GM19372 (cell line): ENCODE results near the gene SHROOM3.

Source experiments
- ATAC-seq: cut with Tn5 transposase; IDR thresholded peaks from one replicate; pipeline ENCODE4 v1.9.1; 2021; ENCODE audit warnings: mild to moderate bottlenecking, low read depth, moderate library complexity; ENCODE audit not compliant: unreplicated experiment

The SHROOM3 gene

GRCh38 chr4:76683144-76683543 lies 248.1 kb downstream of the SHROOM3 start:
- no peak for ATAC-seq

- ATAC-seq = no peak
These were observed 252.9 kb downstream of the SHROOM3 start for GRCh38 chr4:76687746-76688448.

- no peak for ATAC-seq
These were observed 253.7 kb downstream of the SHROOM3 start for GRCh38 chr4:76688619-76689144.

- peak; percentile 57 for ATAC-seq
These were observed 254.3 kb downstream of the SHROOM3 start for GRCh38 chr4:76689145-76689817.

DNA sequence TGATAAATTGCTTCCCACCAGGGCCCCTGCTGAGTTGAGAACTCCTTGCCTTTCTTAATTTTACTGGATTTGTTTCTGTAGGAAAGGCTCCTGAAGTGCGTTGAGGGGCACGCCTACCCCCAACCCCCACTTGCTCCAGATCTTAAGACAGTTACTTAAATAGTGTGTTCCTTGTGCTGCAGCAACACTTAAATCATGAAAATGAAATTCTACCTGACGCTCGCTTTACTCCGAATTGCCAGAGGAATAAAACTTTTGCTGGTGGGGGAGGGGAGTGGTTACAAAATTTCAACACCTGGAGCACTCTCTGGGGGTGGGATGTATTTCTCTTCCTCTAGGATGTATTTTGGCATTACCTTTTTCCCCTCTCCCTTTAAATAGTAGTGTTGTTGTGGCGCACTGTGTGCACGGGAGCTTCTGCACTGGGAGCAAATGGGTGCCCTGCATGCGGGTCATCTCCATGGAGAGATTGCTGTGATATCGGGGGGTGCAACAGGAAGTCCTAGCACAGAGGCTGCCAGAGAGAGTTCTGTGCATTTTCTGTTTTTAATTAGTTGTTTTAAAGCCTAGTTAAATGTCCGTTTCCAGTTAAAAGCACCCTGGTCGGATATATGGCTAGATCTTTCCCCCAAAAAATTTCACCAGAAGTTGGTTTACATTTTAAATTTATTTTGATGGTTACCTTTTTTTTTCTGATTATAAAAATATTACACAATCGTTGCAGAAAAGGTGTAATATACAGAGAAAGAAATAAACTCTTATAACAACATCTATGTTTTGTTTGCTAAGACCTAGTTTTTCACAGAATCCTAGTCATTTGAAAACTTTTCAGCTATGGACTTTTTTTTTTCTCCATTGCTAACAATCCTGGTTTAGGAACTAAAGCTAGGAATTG lies 255.2 kb downstream of the SHROOM3 start:
- no peak for ATAC-seq

DNA sequence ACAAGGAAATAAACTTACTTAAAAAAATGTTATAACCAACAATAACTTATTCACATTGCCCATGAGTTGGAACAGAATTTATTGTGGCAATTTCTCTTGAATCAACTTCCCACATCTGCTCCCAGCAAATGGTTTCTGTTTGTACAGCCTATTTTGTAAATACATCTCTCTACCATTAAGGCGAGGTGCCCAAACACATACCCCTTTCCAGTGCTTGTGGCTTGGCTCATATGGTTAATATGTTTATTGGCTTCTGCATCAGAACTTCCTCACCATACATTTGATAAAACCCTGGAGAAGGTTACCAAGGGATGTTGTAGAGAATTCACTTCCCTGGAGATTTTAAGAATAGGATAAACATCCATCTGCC lies 255.9 kb downstream of the SHROOM3 start:
- no peak for ATAC-seq

DNA sequence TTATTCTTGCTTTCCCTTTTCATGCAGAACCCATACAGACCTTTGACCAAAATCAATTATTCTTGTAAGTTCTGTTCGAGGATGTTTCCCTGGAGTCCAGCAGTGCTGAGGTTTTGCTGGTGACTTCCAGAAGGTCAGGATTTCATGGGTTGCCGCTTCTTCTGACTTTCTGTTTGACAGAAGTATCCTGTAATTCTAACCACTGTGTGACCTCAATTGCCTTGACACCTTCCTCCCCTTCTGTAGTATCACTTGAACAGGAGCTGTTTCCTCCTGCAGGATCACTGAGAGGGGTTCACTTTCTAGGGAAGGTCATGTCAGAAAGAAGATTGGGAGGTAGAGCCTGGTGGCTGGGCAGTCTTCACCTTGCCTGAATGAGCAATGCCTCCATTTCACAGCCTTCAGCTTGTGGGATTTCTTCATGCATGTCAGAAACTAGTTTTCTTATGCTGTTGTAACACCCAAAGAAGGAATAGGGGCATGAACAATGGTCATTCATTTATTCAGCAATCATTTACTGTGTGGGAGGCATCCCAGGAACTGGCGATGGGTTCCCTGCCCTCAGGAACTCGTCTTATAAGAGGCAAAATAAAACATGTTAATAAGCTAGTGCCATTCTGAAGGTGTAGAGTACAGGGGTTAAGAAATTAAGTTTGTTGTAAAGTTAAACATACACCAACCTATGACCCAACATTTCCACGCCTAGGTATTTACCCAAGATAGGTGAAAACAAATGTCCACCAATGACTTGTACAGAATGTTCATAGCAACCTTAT lies 257.0 kb downstream of the SHROOM3 start:
- no peak for ATAC-seq

- ATAC-seq = no peak
These were observed 257.7 kb downstream of the SHROOM3 start for GRCh38 chr4:76692761-76693160.

GRCh38 chr4:76694056-76694455 lies 259.0 kb downstream of the SHROOM3 start:
- no peak for ATAC-seq

DNA sequence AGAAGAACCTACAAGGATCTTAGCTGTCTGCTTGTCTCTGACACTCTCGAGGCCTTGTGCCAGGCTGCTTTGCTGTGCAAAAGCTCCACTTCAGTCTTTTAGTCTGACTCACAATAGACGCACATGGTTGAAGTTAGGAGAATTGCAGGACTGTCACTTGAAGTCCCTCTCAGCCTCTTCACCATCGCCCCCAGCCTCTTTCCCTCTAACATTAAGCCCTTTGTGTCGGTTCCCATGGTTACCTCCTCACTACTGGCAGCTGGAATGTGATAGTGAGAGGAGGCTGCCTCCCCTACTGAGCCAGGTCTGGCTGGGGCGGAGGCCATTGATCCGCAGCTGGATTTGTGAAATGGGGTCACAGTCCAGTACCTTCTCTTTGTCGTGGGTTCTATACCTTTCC lies 261.1 kb downstream of the SHROOM3 start:
- no peak for ATAC-seq

DNA sequence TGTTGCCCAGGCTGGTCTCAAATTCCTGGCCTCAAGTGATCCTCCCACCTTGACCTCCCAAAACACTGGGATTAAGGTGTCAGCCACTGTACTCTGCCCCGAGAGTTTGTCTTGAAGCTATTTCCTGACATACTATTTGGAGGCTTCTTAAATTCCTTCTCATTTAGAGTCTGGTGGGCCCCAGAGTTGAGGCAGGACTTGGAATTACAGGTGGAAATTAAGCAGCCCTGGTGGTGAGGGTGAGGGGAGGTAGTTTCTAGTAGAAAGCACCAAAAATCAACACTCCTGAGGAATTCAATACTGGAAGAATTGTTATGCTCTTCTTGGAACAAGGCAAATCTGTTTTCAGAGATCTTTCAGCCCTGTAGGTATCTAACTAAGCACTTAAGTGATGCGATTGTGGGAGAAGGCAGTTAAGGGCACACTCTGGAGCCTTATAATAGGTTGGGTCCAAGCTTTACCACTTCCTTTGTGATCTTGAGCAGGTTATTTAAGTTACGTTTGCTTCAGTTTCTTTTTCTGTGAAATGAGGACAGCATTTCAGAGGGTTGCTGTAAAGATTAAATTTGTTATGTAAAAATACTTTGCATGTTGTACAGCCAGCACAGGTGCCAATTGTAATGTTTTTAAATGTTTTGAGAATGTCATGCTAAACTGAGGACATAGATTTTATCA lies 262.2 kb downstream of the SHROOM3 start:
- no peak for ATAC-seq

DNA sequence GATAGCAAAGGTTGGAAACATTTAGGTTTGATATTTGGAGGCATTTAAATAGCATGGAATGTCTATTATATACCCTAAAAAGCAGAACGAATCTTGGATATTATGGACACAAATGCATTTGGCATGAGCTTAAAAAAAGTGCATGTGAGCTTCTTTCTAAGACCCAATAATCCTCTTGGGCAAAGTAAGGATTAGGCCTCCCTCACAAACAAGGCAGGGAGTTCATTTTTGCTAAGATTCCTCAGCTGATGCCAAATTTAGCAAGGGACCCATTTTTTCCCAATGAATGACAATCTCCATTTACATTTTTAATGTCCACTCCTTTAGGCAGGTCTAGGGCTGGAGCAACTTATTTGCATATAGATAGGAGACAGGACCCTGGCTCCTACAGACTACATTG lies 263.1 kb downstream of the SHROOM3 start:
- ATAC-seq = no peak

DNA sequence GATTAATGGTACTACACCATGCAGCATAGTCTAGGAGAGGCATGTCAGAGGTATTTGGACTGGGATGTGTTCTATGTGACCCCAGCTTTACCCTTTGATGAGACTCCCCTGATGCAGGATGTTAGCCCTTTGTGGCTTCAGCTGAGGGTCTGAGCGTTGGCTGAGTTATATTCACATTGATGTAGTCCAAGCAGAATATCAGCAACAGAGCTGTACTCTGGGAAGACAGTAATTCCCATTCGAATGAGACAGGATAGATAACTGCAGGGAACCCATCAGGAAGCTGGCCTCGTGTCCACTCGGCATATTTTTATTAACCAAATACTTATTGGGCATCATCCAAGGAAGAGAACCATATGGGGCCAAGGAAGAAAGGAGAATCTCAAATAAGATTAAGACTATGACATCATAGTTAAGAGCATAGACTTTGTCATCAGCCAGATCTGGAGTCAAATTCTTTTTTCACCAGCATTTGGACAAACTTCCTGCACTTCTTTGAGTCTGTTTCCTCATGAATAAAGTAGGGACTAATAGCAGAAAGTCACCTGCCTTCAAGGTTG lies 264.8 kb downstream of the SHROOM3 start:
- no peak for ATAC-seq

GRCh38 chr4:76702440-76703122 lies 267.6 kb downstream of the SHROOM3 start:
- no peak for ATAC-seq

DNA sequence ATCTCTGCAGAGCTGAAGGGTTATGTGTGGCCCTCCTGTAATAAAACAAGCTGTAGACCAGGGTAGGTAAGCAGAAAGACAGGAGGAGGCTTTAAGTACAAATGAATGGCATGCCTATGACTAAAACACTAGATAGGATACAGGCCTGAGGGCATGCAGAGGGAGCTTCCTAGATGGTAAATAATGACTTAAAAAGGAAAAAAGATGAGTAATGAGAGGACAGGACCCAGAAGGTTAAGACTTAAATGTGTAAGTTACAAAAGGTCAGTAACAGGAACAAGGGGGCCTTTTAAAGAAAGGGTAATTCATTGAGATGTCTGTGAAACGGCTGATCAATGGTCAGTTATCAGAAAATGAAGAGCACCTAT lies 268.1 kb downstream of the SHROOM3 start:
- ATAC-seq = no peak

DNA sequence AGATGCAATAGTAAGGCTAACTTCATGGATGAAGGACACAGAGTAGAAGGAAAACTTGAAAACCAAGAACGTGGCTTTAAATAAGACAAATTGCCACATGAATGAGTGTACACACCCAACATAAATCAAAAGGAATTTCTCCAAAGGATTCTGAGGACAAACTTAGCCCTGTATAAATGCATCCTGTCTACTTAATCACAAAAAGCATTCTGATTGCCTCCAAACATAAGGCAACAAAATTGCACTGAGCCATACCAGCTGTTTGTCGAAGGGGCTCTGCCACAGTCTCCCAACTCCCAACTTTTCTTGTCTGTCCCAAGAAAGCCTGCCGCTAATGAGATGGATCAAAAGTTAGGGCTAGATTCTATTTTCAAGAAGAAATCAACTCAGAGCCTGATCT lies 268.6 kb downstream of the SHROOM3 start:
- ATAC-seq = no peak

- no peak for ATAC-seq
These were observed 269.3 kb downstream of the SHROOM3 start for GRCh38 chr4:76704133-76704881.

- no peak for ATAC-seq
These were observed 270.4 kb downstream of the SHROOM3 start for GRCh38 chr4:76705472-76705871.
